ENCODE results near the gene TACC2. TPM values are rescaled to one million over a fixed set of nuclear protein-coding genes. Genes with fewer than 3 reads are reported as not detected.
"Not testable (repeated sequence)": the region's sequence is repeated elsewhere in the genome, so short reads cannot be mapped to it uniquely, and the experiment has no call there.

Gene TACC2
- total and polyA plus RNA-seq, 8 donors: 29.0 to 102 (median 52.9) TPM

DNA sequence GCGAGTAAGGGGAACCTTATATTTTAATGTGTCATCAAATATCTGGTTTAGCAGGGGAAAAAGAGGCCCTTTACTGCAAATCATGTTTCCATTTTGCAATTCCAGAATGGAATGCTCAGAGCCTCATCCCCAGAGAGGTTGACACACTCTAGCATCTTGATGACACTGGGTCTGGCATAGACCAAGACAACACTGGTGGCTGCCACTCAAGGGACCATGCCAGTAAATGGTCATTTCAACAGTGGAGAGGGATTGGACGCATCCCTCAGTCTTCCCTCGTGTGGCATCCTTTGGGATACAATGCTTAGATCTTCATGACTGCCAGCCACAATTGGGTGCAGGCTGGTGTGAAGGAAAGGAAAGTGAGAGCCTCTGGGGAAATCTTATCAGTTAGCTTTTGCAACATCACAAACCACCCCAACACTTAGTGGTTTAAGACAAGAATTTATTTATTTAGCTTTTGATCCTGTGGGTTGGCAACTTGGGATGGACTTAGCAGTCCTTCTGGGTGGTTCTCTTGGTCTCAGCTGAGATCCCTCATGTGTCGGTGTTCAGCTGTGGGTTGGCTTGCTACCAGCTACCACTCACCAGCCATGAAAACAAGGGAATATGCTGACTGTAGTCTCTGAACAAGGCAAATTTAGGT, 21.6 kb downstream of the TACC2 start:
- Histone ChIP-seq H3K36me3 (no peaks in the 10 kb centered on the region), H3K4me1 (peaks cover 5 to 32% (median 20%) of the 10 kb centered on the region in 4 donors), H3K4me3 (no peak overlapping the region), H3K27me3 (no peaks in the 10 kb centered on the region), H3K27ac (no peak overlapping the region), H3K9me3 (no peaks in the 10 kb centered on the region)
- TF ChIP-seq POLR2AphosphoS5 (IDR thresholded peaks at IDR 0.05) (no peak), EP300 (IDR thresholded peaks at IDR 0.05) (no peak), POLR2A (IDR thresholded peaks at IDR 0.05) (no peak)
- TF ChIP-seq, protein P1, sequence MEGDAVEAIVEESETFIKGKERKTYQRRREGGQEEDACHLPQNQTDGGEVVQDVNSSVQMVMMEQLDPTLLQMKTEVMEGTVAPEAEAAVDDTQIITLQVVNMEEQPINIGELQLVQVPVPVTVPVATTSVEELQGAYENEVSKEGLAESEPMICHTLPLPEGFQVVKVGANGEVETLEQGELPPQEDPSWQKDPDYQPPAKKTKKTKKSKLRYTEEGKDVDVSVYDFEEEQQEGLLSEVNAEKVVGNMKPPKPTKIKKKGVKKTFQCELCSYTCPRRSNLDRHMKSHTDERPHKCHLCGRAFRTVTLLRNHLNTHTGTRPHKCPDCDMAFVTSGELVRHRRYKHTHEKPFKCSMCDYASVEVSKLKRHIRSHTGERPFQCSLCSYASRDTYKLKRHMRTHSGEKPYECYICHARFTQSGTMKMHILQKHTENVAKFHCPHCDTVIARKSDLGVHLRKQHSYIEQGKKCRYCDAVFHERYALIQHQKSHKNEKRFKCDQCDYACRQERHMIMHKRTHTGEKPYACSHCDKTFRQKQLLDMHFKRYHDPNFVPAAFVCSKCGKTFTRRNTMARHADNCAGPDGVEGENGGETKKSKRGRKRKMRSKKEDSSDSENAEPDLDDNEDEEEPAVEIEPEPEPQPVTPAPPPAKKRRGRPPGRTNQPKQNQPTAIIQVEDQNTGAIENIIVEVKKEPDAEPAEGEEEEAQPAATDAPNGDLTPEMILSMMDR (IDR thresholded peaks at IDR 0.05): no peak
- intact Hi-C loops (cut with DNase I; ENCODE audit: low total_unique reads): no loop called here
- no peak for DNase-seq
- WGBS, 5 donors: 73 to 90% (median 88%) methylated on average over 4 of the region's 4 CpGs

DNA sequence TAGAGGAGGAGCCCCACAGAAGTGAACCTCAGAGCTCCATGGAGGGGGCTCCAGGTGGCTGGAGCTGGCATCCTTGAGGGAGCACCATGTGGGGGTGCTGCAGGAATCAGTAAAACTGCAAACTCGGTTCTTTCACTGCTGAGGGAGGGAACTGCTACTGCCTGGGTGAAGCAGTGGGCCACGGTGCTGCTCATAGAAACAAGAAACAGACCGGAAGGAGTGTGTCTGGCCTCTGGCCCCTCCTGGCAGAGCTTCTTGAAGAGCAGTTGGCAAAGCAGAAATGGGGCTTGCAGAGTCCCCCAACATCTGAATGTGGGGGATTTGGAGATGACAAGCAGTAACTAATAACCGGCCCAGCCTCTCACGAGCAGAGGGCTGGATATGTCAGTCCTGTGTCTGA, 23.8 kb downstream of the TACC2 start:
- Histone ChIP-seq H3K27me3 (no peaks in the 10 kb centered on the region), H3K9me3 (no peaks in the 10 kb centered on the region), H3K4me1 (peaks cover 5 to 33% (median 20%) of the 10 kb centered on the region in 4 donors), H3K36me3 (no peaks in the 10 kb centered on the region), H3K27ac (peak overlapping the region; percentile 65 to 88 (median 79)), H3K4me3 (no peak overlapping the region)
- TF ChIP-seq POLR2A (IDR thresholded peaks at IDR 0.05): no peak
- TF ChIP-seq, protein P1 (IDR thresholded peaks at IDR 0.05): no peak
- TF ChIP-seq POLR2AphosphoS5 (IDR thresholded peaks at IDR 0.05): no peak
- WGBS, 5 donors: 37 to 57% (median 43%) methylated on average over 5 of the region's 5 CpGs
- no peak for DNase-seq
- intact Hi-C loops (cut with DNase I; ENCODE audit: low total_unique reads): no loop called here

DNA sequence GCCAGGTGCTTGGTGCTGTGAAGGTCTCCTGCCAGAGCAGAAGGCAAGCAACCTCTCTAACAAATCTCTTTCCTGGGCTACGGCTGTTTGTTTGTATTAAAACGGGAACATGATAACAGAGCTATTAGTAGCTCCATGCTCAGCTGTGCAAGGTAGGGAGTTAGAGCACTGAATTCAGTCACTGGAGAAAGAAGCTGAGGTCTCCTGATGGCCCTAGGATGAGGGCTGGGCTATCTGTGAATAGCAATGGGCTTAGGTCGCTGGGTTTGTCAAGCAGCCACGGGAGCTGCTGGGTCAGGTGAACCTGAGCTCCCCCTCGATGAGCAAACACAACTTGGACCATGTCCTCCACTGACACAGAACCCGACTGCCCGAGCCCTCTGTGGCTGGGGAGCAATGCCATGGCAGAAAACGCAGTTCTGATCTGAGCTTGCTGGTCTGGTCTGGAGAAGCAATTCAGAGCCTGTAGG, 24.4 kb downstream of the TACC2 start:
- intact Hi-C loops (cut with DNase I; ENCODE audit: low total_unique reads): no loop called here
- Histone ChIP-seq H3K4me1 (peaks cover 5 to 33% (median 22%) of the 10 kb centered on the region in 4 donors), H3K36me3 (no peaks in the 10 kb centered on the region), H3K9me3 (no peaks in the 10 kb centered on the region), H3K27me3 (no peaks in the 10 kb centered on the region), H3K27ac (peak overlapping the region; percentile 65 to 88 (median 79)), H3K4me3 (no peak overlapping the region)
- TF ChIP-seq, protein P1 (IDR thresholded peaks at IDR 0.05): no peak
- peak in 1 of 3 donors; percentile 46 for TF ChIP-seq POLR2AphosphoS5 (IDR thresholded peaks at IDR 0.05)
- no peak for TF ChIP-seq EP300 (IDR thresholded peaks at IDR 0.05)
- no peak for TF ChIP-seq POLR2A (IDR thresholded peaks at IDR 0.05)
- peak; percentile 55 to 61 for DNase-seq
- 23 to 50% (median 45%) methylated on average over 8 of the region's 8 CpGs for WGBS, 5 donors

DNA sequence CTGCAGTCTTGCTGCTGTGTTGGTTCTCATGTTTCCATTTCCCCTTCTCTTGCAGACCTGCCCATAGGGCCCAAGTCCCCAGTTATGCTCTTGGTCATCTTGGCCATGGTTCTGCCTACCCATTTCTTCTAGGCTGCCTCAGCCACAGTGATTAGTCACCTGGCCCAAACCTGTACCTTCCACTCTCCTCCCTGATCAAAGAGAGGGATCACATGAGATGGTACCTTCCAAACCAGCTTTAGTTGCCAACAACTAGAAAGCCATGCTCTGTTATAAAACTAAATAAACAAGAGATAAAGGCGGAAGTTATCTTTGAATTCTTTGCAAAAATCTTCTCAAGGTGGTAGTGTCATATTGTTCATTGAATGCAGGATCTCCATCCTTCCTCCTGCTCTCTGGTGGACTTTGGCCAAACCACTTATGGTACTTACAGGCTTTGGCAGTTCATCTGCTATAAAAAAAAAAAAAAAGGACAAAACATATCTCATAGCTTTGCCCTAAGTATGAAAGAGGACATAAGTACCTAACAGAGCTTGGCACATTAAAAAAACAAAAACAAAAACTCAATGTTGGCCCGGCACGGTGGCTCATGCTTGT, 25.8 kb downstream of the TACC2 start:
- Histone ChIP-seq H3K9me3 (no peaks in the 10 kb centered on the region), H3K27ac (peak overlapping the region in 4 of 5 donors; percentile 9 to 83 (median 40)), H3K4me1 (peaks cover 10 to 39% (median 25%) of the 10 kb centered on the region in 4 donors), H3K27me3 (no peaks in the 10 kb centered on the region), H3K36me3 (no peaks in the 10 kb centered on the region), H3K4me3 (no peak overlapping the region)
- TF ChIP-seq POLR2AphosphoS5 (IDR thresholded peaks at IDR 0.05) (no peak), POLR2A (IDR thresholded peaks at IDR 0.05) (no peak), EP300 (IDR thresholded peaks at IDR 0.05) (no peak)
- TF ChIP-seq, protein P1 (IDR thresholded peaks at IDR 0.05): no peak
- WGBS, 5 donors: 28 to 64% (median 53%) methylated on average over 3 of the region's 3 CpGs
- no peak for DNase-seq
- intact Hi-C loops (cut with DNase I; ENCODE audit: low total_unique reads): no loop called here

DNA sequence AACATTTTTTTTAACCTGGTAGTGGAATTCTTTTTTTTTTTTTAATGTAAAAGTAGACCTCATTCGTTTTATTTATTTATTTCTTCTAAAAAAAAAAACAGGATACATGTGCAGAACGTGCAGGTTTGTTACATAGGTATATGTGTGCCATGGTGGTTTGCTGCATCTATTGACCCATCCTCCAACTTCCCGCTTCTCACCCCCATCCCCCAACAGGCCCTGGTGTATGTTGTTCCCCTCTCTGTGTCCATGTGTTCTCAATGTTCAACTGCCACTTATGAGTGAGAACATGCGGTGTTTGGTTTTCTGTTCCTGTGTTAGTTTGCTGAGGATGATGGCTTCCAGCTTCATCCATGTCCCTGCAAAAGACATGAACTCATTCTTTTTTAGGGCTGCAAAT, 29.0 kb downstream of the TACC2 start:
- DNase-seq; H3K4me3 ChIP-seq; H3K36me3 ChIP-seq; intact Hi-C loops (cut with DNase I; ENCODE audit: low total_unique reads); H3K9me3 ChIP-seq; H3K27me3 ChIP-seq: not testable (repeated sequence)
- Histone ChIP-seq H3K27ac (peak overlapping the region in 4 of 5 donors; percentile 88 to 92 (median 90)), H3K4me1 (peaks cover 13 to 57% (median 34%) of the 10 kb centered on the region in 4 donors)
- WGBS, 5 donors: 65 to 71% (median 67%) methylated on average over 4 of the region's 4 CpGs
